ENCODE results near the gene KCNMB1.
"Not testable (repeated sequence)": the region's sequence is repeated elsewhere in the genome, so short reads cannot be mapped to it uniquely, and the experiment has no call there.

KCNMB1 gene

DNA sequence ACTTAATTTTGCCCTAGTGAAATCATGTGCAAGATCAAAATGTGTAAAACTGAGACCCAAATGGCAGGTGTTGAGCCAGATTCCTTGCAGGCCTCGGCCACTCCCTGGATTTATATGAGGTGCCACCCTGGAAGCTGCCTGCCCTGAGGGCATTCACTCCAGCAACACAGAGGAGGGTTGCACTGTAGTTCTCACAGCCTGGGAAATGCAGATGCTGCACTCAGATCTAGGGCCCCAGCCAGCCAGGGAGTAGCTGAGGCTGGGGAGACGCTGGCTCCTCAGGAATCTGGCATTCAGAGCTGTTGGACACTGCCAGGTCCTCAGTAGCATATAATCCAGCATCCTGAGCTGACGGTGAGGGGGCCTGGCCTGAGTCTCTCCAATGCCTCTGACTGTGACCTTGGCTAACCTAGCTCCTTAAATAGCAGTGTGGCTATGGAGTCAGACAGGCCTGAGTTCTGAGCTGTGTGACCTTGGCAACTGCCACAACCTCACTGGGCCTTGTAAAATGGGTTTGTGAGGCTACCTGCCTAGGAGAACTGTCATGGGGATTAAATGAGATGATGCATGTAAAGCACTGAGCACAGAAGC lies 8.7 kb downstream of the KCNMB1 start:
- DNase-seq (ENCODE audit: low read depth, low spot score): no peak
- no peak overlapping the region for H3K27ac ChIP-seq

DNA sequence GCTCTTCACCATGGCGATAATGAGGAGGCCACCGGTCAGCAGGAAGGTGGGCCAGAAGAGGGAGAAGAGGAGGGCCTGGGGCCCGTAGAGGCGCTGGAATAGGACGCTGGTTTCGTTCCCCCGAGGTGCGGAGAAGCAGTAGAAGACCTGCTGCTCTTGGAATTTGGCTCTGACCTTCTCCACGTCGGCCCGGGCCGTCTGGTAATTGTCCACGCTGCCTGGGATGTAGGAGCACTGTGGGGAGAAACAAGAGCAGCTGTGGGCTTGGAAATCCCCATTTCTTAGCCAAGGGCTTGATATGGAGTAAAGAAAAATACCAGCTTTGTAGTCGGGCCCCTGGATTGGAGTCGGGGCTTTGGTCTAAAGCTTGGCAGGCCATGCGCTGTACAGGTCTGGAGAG lies 10.4 kb downstream of the KCNMB1 start:
- no peak overlapping the region for H3K27ac ChIP-seq
- DNase-seq (ENCODE audit: low read depth, low spot score): no peak

DNA sequence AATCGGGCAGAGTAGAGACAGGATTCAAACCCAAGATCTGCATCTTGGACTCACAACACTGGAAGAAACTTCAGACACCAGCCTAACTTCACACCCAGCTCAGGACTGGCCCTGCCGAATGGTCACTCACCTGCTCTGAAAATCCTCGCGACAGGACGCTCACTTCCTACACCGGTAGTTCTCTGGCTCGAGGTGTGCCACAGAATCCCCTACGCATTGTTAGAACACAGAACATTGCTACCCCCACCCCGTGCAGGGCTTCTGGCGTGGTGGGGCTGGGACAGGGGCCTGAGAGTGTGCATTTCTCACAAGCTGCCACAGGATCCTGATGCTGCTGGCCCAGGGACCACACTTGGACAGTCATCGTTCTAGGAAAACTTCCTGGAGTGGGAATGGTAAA lies 12.1 kb downstream of the KCNMB1 start:
- DNase-seq (ENCODE audit: low read depth, low spot score): no peak

DNA sequence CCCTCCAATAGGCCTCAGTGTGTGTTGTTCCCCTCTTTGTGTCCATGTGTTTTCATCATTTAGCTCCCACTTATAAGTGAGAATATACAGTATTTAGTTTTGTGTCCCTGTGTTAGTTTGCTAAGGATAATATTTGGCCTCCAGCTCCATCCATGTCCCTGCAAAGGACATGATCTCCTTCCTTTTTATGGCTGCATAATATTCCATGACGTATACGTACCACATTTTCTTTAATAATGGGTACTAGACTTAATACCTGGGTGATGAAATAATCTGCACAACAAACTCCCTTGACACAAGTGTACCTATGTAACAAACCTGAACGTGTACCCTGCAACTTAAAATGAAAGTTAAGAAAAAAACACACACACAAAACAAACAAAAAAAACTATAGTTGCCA lies 12.6 kb downstream of the KCNMB1 start:
- DNase-seq (ENCODE audit: low read depth, low spot score); H3K27ac ChIP-seq: not testable (repeated sequence)

More for the DNA sequence above, 12.1 kb downstream of the KCNMB1 start:
- H3K27ac ChIP-seq: no peak overlapping the region

DNA sequence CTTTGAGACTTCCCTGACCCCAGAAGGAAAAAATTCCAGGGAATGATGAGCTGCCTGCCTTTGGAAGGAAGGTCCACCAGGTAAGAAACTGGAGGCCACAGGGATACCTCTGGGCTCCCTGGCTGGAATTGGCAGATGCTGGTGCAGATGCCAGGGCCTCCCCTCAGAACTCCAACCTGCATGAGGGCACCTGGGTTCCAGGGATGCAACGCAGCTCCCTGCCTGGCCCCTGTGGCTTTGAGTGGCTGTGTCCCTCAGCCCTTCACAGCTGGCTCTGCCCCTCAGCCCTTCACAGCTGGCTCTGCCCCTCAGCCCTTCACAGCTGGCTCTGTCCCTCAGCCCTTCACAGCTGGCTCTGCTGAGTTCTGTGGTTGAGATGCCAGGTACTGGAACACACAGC lies 13.9 kb downstream of the KCNMB1 start:
- DNase-seq (ENCODE audit: low read depth, low spot score): no peak
- no peak overlapping the region for H3K27ac ChIP-seq

DNA sequence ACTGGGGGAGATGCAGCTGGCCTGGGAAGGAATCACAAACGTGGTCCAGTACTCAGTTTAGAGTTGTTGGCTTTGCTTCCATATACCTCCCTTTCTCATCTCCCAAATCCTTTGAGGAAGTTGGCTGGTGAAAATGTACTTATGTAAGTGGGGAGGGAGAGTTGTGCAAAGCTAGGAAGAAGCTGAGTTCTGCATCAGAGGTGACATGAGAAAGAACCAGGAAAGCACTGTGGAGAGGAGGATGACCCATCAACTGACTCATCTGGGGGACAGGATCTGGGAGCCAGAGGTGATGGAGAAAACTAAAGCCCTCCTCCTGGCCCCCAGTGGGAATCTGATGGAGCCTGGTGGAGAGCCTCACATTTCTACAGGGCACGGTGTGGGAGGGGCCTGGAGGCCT lies 16.2 kb downstream of the KCNMB1 start:
- no peak for DNase-seq (ENCODE audit: low read depth, low spot score)
- H3K27ac ChIP-seq: no peak overlapping the region

DNA sequence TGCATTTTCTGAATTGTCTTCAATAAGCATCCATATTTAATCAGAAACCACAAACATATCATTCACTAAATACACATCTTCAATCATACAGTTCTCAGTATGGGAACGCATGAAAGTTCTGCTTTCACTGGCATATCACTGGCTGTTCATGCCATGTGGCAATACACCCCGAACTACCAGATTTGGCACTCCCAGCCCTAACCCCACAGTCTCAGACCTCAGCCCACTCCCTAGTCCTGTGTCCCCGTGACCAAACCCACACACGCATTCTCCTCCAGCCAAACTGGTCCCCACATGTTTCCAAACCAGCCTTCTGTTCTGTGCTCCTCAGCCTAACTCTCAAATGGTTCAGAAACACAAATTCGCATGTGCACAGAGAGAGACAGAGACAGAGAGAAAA lies 20.6 kb downstream of the KCNMB1 start:
- H3K27ac ChIP-seq: no peak overlapping the region
- DNase-seq (ENCODE audit: low read depth, low spot score): no peak

DNA sequence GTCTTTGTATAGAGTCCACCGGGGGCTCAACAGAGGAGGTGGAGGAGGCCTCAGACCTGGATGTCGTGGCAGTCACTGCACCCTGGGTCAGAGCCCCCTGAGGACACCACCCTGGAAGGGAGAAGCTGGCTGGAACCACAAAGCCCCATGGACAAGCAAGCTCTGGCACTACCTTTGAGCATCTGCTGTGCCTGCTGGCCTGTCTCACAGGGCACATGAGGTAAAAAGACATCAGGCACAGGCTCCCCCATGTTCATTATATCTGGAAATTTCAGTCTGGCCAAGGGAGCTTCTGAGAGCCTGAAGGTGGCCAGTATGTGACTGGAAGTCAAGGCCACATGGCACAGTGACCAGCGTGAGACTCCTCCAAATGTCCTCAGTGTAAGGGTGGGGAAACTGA lies 22.9 kb downstream of the KCNMB1 start:
- no peak for DNase-seq (ENCODE audit: low read depth, low spot score)
- H3K27ac ChIP-seq: no peak overlapping the region

DNA sequence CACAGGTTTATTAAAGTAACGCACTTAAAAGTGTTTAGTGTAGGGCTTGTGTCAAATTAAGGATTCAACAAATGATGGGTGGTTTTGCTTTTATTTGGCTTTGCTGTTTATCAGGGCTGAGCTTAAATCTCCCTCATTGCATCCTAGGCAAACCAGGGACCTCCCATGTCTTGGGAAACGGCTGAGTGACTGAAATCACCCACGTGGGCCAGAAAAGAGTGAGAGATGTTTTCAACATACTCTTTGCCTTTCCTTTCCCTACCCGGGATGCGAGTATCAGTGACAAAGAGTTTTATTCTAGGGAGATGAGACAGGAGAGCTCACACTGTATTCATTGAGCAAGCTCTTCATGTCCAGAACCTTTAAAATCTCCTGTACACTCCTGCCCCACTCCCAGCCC lies 23.3 kb downstream of the KCNMB1 start:
- no peak overlapping the region for H3K27ac ChIP-seq
- no peak for DNase-seq (ENCODE audit: low read depth, low spot score)

DNA sequence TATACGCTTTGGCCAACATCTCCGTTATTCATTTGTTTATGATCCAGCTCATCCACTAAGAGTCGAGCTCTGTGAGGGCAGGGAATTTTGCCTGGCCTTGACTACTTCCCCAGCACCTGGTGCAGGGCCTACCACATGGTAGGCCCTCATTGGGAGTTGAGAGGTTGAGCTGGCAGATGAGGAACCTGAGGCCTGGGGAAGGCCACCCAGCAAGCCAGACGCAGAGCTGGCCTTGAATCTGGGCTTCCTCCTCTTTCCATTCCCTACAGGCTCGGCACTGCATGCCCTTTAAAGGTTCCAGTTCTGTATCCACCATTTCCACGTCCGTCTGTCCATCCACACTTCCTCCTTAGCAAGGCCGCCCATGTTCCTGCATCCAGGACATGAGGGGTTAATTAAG lies 24.2 kb downstream of the KCNMB1 start:
- no peak for DNase-seq (ENCODE audit: low read depth, low spot score)
- no peak overlapping the region for H3K27ac ChIP-seq

DNA sequence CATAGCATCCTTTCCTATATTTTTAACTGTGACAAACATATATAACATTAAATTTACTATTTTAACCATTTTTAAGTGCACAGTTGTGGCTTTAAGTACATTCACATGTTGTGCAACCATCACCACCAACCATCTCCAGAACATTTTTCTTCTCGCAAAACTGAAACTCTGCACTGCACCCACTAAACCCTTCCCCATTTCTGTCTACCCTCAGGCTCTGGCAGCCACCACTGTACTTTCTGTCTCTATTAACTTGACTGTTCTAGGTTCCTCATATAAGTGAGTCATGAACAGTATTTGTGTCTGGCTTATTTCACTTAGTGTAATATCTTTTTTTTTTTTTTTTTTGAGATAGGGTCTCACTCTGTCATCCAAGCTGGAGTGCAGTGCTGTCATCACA lies 25.5 kb downstream of the KCNMB1 start:
- no peak for DNase-seq (ENCODE audit: low read depth, low spot score)
- H3K27ac ChIP-seq: no peak overlapping the region

DNA sequence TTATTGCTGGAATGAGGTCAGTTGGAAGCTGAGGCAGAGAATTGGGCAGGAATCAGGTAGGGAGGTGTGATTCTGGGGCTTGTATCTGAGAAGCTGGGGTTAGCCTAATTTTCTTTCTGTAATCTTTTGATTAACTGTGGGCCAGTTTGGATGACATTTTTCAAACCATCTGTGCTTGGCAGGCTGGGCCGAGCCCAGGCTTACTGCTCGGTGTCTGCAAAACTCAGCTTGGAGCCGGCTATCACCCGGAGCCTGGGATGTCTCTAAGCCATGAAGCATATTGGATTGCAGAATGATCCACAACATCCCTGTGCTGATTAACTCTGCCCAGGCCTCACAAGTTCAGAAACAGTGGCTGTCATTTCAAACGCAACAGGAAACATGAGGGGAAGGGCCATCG lies 26.5 kb downstream of the KCNMB1 start:
- H3K27ac ChIP-seq: no peak overlapping the region
- no peak for DNase-seq (ENCODE audit: low read depth, low spot score)

DNA sequence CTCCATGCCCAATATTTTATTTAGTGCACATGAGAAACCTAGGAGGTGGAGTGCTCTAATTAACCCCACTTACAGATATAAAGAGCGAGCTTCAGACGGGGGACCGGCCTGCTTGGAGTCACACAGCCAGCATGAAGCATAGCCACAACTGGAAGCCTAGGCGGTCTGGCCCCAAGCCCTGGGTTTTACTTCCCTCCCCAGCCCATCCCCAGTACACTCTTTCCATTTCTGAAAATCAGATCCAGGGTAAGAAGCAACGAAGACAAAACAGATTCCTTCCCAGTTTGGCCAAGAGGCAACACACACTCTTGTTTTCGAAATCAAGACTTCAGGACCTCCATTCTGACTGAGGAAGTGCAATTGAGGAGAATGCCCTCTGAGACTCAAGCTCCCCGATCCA lies 27.1 kb downstream of the KCNMB1 start:
- no peak for DNase-seq (ENCODE audit: low read depth, low spot score)
- H3K27ac ChIP-seq: no peak overlapping the region

DNA sequence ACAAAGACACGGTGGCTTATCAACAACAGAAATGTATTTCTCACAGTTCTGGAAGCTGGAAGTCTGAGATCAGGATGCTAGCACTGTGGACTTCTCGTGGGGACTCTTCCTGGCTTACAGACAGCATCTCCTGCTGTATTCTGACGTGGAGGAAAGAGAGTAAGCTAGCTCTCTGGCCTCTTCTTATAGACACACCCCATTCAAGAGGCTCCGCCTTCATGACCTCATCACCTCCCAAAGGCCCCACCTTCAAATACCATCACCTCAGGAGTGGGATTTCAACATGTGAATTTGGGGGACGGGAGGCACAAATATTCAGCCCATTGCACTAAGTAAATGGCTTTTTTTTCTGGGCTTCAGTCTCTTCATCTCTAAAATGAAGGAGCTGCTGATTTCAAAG lies 27.6 kb downstream of the KCNMB1 start:
- DNase-seq (ENCODE audit: low read depth, low spot score): no peak
- H3K27ac ChIP-seq: no peak overlapping the region

DNA sequence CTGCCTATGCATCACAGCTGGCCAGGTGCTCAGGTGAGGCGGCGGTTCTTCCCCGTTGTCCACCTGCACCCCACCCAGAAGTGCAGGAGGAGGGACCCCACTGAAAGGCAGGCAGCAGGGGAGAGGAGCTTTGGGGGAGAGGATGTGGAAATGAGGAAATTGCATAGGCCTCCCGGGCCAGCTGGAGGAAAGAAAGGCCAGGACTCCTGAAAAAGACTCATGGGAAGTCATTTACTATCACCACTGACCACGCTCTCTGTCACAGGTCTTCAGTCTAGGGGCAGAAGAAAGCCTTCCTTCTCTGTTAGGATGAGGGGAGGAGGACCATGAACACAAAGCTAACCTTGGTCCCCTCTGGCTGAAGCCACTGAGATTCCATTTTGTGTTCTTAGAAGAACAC lies 28.1 kb downstream of the KCNMB1 start:
- H3K27ac ChIP-seq: no peak overlapping the region

DNA sequence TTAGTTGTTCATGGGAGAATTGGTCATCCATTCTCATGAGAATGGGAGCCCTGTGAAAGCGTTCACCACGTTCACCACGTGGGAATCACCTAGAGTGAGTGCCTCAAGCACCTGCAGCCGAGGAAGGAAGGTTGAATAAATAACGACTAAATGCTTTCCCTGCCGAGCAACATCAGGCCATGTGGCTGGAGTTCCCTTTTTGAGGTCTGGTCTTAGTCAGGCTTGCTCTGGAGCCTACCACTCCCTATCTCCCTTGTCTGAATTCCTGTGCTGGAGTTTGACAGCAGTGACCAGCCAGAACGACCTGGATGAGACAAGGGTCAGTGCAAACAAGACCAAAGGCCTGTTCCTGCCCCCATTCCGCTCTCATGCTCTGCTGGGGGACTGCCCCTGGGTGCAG lies 28.5 kb downstream of the KCNMB1 start:
- no peak for DNase-seq (ENCODE audit: low read depth, low spot score)
- no peak overlapping the region for H3K27ac ChIP-seq

More for the DNA sequence above, 28.1 kb downstream of the KCNMB1 start:
- no peak for DNase-seq (ENCODE audit: low read depth, low spot score)

DNA sequence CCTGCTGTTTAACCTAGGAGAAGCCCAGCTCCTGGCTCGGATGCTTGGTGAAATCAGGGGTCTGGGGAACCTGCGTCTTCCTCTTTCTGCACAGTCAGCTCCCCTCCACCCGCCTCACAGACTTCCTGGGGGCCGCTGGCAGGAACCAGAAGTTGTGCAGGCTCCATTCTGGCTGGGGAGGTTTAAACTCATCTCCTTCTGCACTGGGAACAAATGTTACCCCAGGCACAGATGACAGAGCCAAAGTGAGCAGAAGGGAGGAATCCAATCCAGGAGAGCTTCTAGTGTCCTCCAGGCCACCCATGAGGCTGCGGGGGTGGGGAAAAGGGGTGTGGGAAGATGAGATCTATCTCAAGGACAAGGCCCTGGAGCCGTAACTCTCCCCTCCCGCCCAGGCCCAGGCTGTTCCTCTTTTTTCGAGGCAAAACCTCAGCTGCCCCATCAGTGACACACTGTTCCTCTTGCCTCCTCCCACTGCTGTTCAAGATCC lies 31.2 kb downstream of the KCNMB1 start:
- H3K27ac ChIP-seq: no peak overlapping the region
- no peak for DNase-seq (ENCODE audit: low read depth, low spot score)

DNA sequence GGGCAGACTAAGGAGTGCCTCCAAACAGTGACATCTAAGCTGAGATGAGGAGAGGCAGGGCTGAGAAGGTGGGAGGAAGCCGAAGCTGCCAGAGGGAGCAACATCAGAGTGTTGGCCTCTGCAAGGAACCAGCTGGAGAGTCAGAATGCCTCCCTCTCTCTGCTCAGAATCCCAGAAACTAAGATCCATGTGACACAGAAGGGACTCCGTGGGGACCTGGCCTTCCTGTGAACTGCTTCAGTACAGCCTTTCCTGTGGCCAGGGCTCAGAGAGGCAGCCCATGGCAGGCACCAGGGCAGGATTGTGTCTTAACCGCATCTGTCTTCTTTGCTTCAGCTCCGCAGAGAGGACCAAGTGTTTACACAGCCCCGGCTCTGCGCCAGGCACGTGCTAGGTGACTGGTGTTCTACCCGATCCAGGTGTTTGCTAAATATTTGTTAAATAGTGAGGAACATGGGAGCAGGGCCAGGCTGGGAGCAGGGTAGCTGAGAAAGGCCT lies 33.5 kb downstream of the KCNMB1 start:
- no peak for DNase-seq (ENCODE audit: low read depth, low spot score)
- no peak overlapping the region for H3K27ac ChIP-seq

DNA sequence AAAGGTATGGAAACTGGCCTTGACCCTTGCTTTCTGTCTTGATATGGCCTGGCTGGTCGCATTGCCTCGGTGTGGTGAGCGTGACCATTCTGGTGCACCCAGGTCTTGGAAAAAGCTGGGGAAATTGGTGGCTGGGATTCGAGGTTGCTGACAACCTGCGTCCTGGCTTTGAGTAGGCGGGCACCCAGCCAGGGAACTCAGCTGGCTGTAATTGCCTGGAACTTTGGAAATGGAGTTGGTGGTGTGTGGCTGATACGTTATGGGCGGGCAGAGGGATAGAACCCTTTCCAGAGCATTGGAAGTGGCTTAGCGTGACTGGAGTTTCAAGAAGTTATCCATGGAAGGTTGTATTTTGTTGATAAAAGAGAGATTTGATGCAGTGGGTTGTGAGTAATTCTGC lies 35.2 kb downstream of the KCNMB1 start:
- H3K27ac ChIP-seq: no peak overlapping the region
- DNase-seq (ENCODE audit: low read depth, low spot score): no peak

DNA sequence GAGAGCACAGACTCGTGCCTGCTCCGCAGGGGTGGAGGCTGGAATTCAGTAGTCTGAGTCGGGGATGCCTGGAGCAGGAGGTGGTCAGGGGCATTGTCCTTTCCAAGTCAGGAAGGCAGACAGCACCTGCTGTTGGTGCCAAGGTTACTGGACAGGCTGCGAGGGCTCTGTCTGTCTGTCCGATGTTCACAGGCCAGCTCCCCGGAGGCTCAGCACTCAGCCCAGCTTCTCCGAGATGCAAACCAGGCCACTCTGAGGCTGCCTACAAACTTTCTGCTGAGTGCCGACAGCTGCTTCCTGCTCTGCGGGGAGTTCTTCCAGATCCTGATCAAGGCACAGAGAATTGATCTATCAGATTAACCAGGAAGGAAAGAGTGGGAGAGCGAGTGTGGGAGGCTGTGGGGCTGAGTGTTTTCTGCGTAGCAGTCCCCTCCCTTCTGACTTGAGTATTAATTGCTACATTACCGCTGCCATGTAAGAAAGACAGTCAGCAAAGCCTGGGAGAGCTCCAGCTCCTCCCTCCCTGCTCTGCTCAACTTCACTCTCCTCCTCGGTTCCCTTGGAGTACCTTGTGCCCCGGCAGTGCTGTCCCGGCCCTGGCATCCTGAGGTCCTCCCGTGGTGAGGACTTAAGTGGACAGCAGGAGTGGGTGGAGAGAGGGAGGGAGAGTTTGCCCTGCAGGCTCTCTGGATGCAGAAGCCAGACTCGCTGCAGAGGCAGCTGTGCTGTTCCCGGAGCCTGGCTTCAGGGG lies 36.0 kb downstream of the KCNMB1 start:
- DNase-seq (ENCODE audit: low read depth, low spot score): no peak
- no peak overlapping the region for H3K27ac ChIP-seq

DNA sequence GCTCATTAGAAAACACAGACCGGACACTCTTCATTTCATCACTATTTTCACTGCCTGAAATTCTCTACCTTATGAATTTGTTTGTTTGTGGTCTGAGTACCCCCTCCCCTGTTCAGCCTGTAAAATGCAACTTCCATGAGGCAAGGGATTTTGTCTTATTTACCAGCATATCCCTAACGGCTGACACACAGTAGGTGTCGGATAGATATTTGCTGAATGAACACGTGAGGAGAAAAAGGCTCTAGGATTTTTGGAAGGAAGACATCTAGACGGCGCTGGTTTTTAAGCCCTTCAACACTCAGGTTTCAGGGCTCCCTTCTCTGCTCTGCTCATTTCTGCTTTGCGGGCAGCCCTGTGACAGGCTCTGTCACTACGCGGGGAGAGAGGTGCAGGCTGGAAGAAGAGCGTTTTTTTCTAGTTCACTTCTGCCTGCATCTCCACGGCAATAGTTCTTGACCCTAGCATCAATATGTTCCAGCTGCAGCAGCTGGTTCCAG lies 41.0 kb downstream of the KCNMB1 start:
- H3K27ac ChIP-seq: no peak overlapping the region
- no peak for DNase-seq (ENCODE audit: low read depth, low spot score)

Measured in epithelial cell of prostate (primary cell).